Esophagus mucosa (tissue), 1 donor: ENCODE results near the gene KCNE4. TPM values are rescaled to one million over a fixed set of nuclear protein-coding genes. Genes with fewer than 3 reads are reported as not detected.

ENCODE experiments used
- ATAC-seq: fragments of 200-7000 bp; cut with Tn5 transposase; one replicate; pipeline ENCODE4 v1.9.1; 2020
- total RNA-seq: library from RNA; stranded (reverse); gene quantifications from one replicate; pipeline ENCODE4 v1.2.4, GENCODE V29; 2023
- donor health status: DM: yes; HTN: yes; CAD: no.

Gene KCNE4
- total RNA-seq, 1 donor from 2014 or later, result 0.12 TPM

DNA sequence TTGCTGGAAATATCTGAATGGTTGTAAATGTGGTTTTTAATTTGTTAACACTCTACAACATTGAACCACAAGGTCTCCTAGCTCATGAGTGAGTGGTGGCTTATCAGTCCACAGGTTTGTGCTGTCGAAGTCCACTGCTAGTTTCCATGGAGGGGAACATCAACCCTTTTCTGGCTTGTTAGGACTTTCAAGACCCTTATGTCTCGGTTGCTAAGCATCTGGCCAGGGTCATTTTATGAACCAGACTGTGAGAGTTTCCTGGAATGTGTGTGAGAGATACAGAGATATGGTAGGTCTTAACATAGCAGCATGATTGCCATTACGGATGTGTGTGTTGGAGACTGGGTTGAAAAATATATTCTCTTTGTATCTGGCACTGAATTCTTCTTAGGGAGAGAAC, 36.9 kb downstream of the KCNE4 start:
- ATAC-seq, result no peak

- ATAC-seq, result no peak
These were observed 38.0 kb downstream of the KCNE4 start for GRCh38 chr2:223090039-223090438.

GRCh38 chr2:223090540-223091235, 38.7 kb downstream of the KCNE4 start:
- ATAC-seq, result no peak

GRCh38 chr2:223092667-223093066, 40.7 kb downstream of the KCNE4 start:
- ATAC-seq, result no peak

DNA sequence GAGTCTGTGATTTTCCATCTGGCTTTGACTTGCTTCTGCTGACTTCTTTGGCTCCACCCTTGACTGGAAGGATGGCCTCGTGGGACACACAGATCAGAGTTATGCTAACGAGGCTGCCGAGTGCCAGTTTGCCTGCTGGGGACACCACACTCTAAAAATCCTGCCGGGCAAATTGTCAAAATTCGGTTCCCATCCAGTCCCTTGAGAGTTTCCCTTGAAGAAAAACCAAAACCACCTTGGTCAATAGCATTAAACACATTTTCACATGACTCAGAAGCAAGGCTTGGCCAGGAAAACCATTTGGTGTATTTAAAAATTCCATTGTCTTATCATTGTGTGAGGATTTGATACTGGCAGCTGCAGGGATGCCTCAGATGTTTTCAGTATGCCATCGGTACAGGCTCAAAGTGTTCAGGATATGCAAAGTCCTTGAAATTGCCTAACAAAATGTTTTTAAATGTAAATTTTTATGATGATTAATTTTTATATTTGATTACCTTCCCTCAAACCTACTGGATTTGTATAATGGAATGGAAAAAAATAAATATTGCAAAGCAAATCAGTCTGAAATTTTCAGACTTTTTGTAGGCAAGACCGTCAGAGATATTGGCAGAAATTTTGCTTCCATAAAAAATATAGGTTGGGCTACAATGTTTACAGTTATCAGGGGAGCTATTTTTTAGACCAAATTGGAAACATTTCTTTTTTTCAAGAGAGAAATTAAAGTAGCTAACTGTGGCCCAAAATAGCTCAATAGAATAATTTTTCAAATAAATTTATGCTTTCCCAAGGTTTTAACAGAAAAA, 41.6 kb downstream of the KCNE4 start:
- ATAC-seq, result no peak

DNA sequence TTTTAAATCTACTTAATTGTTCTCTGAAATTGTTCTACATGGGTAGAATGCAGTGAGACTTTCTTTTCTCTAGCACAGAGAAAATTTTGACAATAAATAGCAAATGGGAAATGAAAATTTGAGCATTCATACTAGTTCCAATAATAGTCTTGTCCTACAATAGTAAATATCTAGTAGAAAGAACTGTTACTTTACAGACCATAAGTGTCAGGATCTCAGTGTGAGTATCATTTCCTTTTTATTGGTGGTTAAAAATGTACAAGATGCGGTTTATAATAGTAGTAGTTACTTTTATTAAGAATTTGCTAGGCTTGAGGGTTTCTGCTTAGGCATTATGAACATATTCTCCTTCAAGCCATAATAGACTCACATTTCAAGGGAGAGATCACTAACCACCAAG, 43.2 kb downstream of the KCNE4 start:
- no peak for ATAC-seq

GRCh38 chr2:223096235-223096970, 44.4 kb downstream of the KCNE4 start:
- no peak for ATAC-seq

GRCh38 chr2:223097888-223098383, 45.9 kb downstream of the KCNE4 start:
- ATAC-seq, result no peak

GRCh38 chr2:223099561-223099960, 47.6 kb downstream of the KCNE4 start:
- ATAC-seq, result no peak

DNA sequence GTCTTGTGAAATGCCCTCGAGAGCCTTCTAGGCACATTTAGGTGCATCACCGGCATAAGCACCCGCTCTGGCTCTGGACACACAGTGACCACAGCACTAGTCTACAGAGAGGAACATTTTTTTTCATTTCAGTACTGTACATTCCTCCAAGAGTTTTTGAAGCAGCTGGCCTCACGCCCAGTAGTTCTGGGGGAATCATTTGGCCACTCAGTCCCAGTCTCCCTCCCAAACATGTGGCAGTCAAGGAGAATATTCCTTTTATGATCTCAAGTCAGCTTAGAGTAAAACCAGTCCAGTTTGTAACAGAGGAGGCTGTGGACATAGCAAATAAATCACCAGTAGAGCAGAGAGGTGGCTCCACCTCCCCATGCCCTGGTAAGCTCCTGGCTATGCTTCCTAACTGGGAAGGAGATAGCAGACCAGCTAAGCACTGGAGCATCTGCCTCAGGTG, 48.1 kb downstream of the KCNE4 start:
- ATAC-seq, result no peak

DNA sequence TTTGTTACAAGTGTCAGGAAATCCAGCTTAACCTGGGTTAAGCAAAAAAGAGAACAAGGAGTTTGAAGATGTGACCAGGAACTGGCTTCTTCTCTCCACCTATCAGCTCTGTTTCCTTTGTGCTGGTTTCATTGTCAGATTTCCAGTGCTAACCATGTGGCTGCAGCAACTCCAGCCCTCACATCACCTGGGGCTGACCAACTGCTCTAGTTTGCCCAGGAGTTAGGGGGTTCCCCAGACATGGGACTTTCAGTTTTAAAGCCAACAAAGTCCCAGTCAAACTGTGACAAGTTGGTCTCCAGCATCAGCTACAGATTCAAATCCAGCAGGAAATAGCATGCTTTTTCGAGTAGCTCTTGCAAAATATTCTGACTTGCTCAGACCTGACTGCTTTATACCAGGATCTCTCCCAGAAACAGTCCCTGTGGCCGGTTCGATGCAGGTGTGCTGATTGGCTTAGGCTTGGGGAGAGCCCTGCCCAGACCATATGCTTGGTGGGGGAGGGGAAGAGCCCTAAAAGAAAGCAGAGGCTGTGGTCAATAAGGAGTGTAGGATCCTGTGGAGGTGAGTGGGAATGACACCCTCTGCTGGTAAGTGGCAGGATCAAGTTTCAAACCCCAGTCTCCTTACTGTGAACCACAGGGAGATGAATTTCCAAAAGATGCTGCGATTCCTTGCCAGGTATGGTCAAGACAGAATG, 49.5 kb downstream of the KCNE4 start:
- ATAC-seq, result peak; percentile 52

GRCh38 chr2:223102040-223102400, 50.0 kb downstream of the KCNE4 start:
- ATAC-seq, result no peak

GRCh38 chr2:223102450-223102849, 50.5 kb downstream of the KCNE4 start:
- no peak for ATAC-seq

- no peak for ATAC-seq
These were observed 52.5 kb downstream of the KCNE4 start for GRCh38 chr2:223104336-223105132.

Other genes starting within 250 kb of the KCNE4 start
- gene ACSL3, start 191.2 kb upstream of the KCNE4 start, total RNA-seq, result 125 TPM